H1 (cell line): ENCODE results near the gene LYSET. TPM values are rescaled to one million over a fixed set of nuclear protein-coding genes. Genes with fewer than 3 reads are reported as not detected.

ENCODE experiments used
- CTCF ChIA-PET: fragments of 300-600 bp; sonication (Branson Sonifier 250); formaldehyde crosslinking; loops from one replicate; lab custom pipeline; 2021; ENCODE audit not compliant: partially characterized antibody; lab: Charles Lee
- POLR2A ChIA-PET: fragments of 300-600 bp; sonication (Branson Sonifier 250); formaldehyde crosslinking; loops from one replicate; lab custom pipeline; 2021; ENCODE audit warnings: inconsistent platforms; ENCODE audit not compliant: partially characterized antibody; lab: Charles Lee
- DNase-seq, 2 experiments: peaks; one replicate each; pipeline versions ENCODE4 v3.0.0 to v3.0.0-alpha.2; 2010 to 2022; ENCODE audit warnings: low spot score in 2 of 2, low read depth in 1 of 2, mixed read lengths in 1 of 2
- FAIRE-seq: peaks from 2 replicates; lab custom pipeline; 2011; peaks lifted over from hg19 to GRCh38; lab: Jason Lieb, UNC
- H2AFZ ChIP-seq: 2 replicates; pipeline ENCODE4 v1.8.1; 2012; ENCODE audit warnings: low read length, inconsistent platforms
- H2AK5ac ChIP-seq: 2 replicates; pipeline ENCODE4 v1.6.1; 2013; ENCODE audit warnings: low read depth, low read length
- H2BK120ac ChIP-seq: replicated peaks from 2 replicates; pipeline ENCODE3; 2013; ENCODE audit warnings: low read depth, low read length, inconsistent platforms
- H2BK12ac ChIP-seq: 2 replicates; pipeline ENCODE4 v1.6.1; 2013; ENCODE audit warnings: low read depth, low read length
- H2BK15ac ChIP-seq: 2 replicates; pipeline ENCODE4 v1.6.1; 2013; ENCODE audit warnings: low read length
- H2BK20ac ChIP-seq: 2 replicates; pipeline ENCODE4 v1.6.1; 2013; ENCODE audit warnings: low read length
- H2BK5ac ChIP-seq: 2 replicates; pipeline ENCODE4 v1.6.1; 2013; ENCODE audit warnings: low read depth, low read length
- H3K14ac ChIP-seq: 2 replicates; pipeline ENCODE4 v1.6.1; 2013; ENCODE audit warnings: inconsistent platforms; ENCODE audit not compliant: insufficient read length
- H3K18ac ChIP-seq: 2 replicates; pipeline ENCODE4 v1.6.1; 2013; ENCODE audit warnings: low read length; ENCODE audit errors: extremely low read depth
- H3K23ac ChIP-seq: 2 replicates; pipeline ENCODE4 v1.6.1; 2013; ENCODE audit warnings: inconsistent platforms; ENCODE audit not compliant: insufficient read length
- H3K23me2 ChIP-seq: 2 replicates; pipeline ENCODE4 v1.6.1; 2013; ENCODE audit warnings: low read depth, low read length
- H3K27ac ChIP-seq: 2 replicates; pipeline ENCODE4 v1.6.1; 2011; ENCODE audit warnings: low read depth, low read length, inconsistent platforms
- H3K27me3 ChIP-seq, 4 experiments: replicated peaks in 1 of 4; 1 replicate in 1 of 4; 2 replicates in 3 of 4; pipeline versions ENCODE4 v1.6.1 to v1.8.1; 2011 to 2013; ENCODE audit warnings: low read length in 3 of 4, mild to moderate bottlenecking in 3 of 4, inconsistent platforms in 2 of 4, mixed read lengths in 2 of 4, moderate library complexity in 1 of 4; ENCODE audit not compliant: control insufficient read depth in 3 of 4, insufficient read depth in 3 of 4; ENCODE audit errors: extremely low read depth in 1 of 4
- H3K36me3 ChIP-seq, 4 experiments: 2 replicates each; pipeline versions ENCODE4 v1.6.1 to v1.8.1; 2011 to 2013; ENCODE audit warnings: mild to moderate bottlenecking in 4 of 4, low read length in 3 of 4, moderate library complexity in 2 of 4, control low read depth in 1 of 4, inconsistent platforms in 1 of 4; ENCODE audit not compliant: insufficient read depth in 4 of 4, control insufficient read depth in 2 of 4
- H3K4ac ChIP-seq: replicated peaks from 2 replicates; pipeline ENCODE3; 2013; ENCODE audit warnings: low read length, low read depth, mixed read lengths, inconsistent platforms; ENCODE audit not compliant: insufficient read length
- H3K4me1 ChIP-seq, 4 experiments: replicated peaks in 1 of 4; 1 replicate in 1 of 4; 2 replicates in 3 of 4; pipeline versions ENCODE4 v1.6.1 to v1.8.1; 2011 to 2013; ENCODE audit warnings: low read length in 3 of 4, inconsistent platforms in 2 of 4, mixed read lengths in 1 of 4; ENCODE audit not compliant: insufficient read depth in 4 of 4, control insufficient read depth in 3 of 4
- H3K4me2 ChIP-seq, 2 experiments: 2 replicates each; pipeline versions ENCODE4 v1.6.1 to v1.8.1; 2011 to 2013; ENCODE audit warnings: low read depth in 2 of 2, low read length in 2 of 2, control low read depth in 1 of 2, inconsistent platforms in 1 of 2, mild to moderate bottlenecking in 1 of 2; ENCODE audit not compliant: insufficient read depth in 1 of 2
- H3K4me3 ChIP-seq, 4 experiments: fragments of 200-600, 300-600 bp in 1 of 4; sonication (generic), shearing (Covaris generic), sonication (Bioruptor Twin) in 1 of 4; 2 replicates each; pipeline versions ENCODE4 v1.5.1 to v1.8.1; 2011 to 2016; ENCODE audit warnings: low read length in 4 of 4, low read depth in 3 of 4, control low read depth in 2 of 4, inconsistent platforms in 2 of 4, mild to moderate bottlenecking in 2 of 4, mixed read lengths in 1 of 4, moderate library complexity in 1 of 4; ENCODE audit not compliant: insufficient read depth in 2 of 4; ENCODE audit errors: extremely low read depth in 1 of 4
- H3K56ac ChIP-seq: replicated peaks from 2 replicates; pipeline ENCODE3; 2013; ENCODE audit warnings: low read depth, mild to moderate bottlenecking, mixed read lengths, low read length, inconsistent platforms; ENCODE audit not compliant: insufficient read length
- H3K79me1 ChIP-seq: 2 replicates; pipeline ENCODE4 v1.6.1; 2013; ENCODE audit warnings: low read depth, low read length, control low read depth
- H3K79me2 ChIP-seq, 2 experiments: 2 replicates each; pipeline versions ENCODE4 v1.6.1 to v1.8.1; 2012 to 2013; ENCODE audit warnings: low read length in 2 of 2, mild to moderate bottlenecking in 2 of 2, inconsistent platforms in 1 of 2; ENCODE audit not compliant: insufficient read depth in 2 of 2, control insufficient read depth in 1 of 2
- H3K9ac ChIP-seq, 4 experiments: replicated peaks in 1 of 4; 1 replicate in 1 of 4; 2 replicates in 3 of 4; pipeline versions ENCODE4 v1.6.1 to v1.8.1; 2011 to 2013; ENCODE audit warnings: low read depth in 3 of 4, low read length in 3 of 4, control low read depth in 2 of 4, mild to moderate bottlenecking in 2 of 4, moderate library complexity in 2 of 4, inconsistent platforms in 1 of 4; ENCODE audit errors: extremely low read depth in 1 of 4
- H3K9me3 ChIP-seq, 2 experiments: 2 replicates each; pipeline versions ENCODE4 v1.6.1 to v1.8.1; 2012 to 2013; ENCODE audit warnings: mild to moderate bottlenecking in 2 of 2, moderate library complexity in 2 of 2, control low read depth in 1 of 2, inconsistent platforms in 1 of 2, low read depth in 1 of 2, low read length in 1 of 2, mixed read lengths in 1 of 2; ENCODE audit not compliant: insufficient read depth in 2 of 2
- H4K20me1 ChIP-seq, 2 experiments: replicated peaks in 1 of 2; 2 replicates each; pipeline versions ENCODE3 to v1.8.1; 2011 to 2013; ENCODE audit warnings: inconsistent platforms in 2 of 2, low read length in 2 of 2, mild to moderate bottlenecking in 1 of 2; ENCODE audit not compliant: insufficient read depth in 2 of 2, control insufficient read depth in 1 of 2
- H4K5ac ChIP-seq: 2 replicates; pipeline ENCODE4 v1.6.1; 2013; ENCODE audit warnings: low read length, low read depth, mixed read lengths, inconsistent platforms; ENCODE audit not compliant: insufficient read length
- H4K8ac ChIP-seq: 2 replicates; pipeline ENCODE4 v1.8.0; 2013; ENCODE audit warnings: mild to moderate bottlenecking, moderate library complexity, low read length, inconsistent platforms; ENCODE audit not compliant: insufficient read depth; ENCODE audit errors: extremely low read depth
- H4K91ac ChIP-seq: replicated peaks from 2 replicates; pipeline ENCODE3; 2013; ENCODE audit warnings: low read length, mixed read lengths, inconsistent platforms; ENCODE audit not compliant: insufficient read length
- CREB1 ChIP-seq: IDR thresholded peaks from 2 replicates; pipeline ENCODE4 v1.6.1; 2012; ENCODE audit warnings: inconsistent platforms
- WGBS, 2 experiments: shearing (Covaris generic) in 1 of 2; methylation state at CpG; one replicate each; pipeline versions ENCODE4 v1.1.6 to v1.1.7; 2013 to 2015; ENCODE audit warnings: low lambda C conversion rate in 2 of 2, mixed read lengths in 2 of 2, inconsistent platforms in 1 of 2, low coverage in 1 of 2, missing lambda C conversion rate in 1 of 2; ENCODE audit not compliant: insufficient replicate concordance in 2 of 2, insufficient coverage in 1 of 2, insufficient read length in 1 of 2; ENCODE audit errors: extremely low coverage in 1 of 2, missing lambda C conversion rate in 1 of 2; 5-methylcytosine and 5-hydroxymethylcytosine counted together
- polyA plus RNA-seq, 7 experiments: library from polyadenylated mRNA; depleted of rRNA in 3 of 7; stranded (reverse) in 5 of 7; unstranded in 2 of 7; fragments of >200 nt in 5 of 7; fragments of 200-250 nt in 2 of 7; gene quantifications; 1 replicate in 5 of 7; 2 replicates in 1 of 7; 4 replicates in 1 of 7; pipeline versions ENCODE4 v1.2.1 to v1.2.3, GENCODE V29; 2011 to 2013; ENCODE audit warnings: missing spikeins in 2 of 7, mixed read lengths in 2 of 7
- total RNA-seq: library from RNA; stranded (reverse); fragmentation: NEBNext Ultra II Directional; extraction: Animal tissue kit (Norgen Biotek cat#: 25700); gene quantifications from 2 replicates; pipeline ENCODE4 v1.2.1, GENCODE V29; 2021

Gene LYSET
- total and polyA plus RNA-seq, 2 of the 8 experiments (the other 6 are each of a cell fraction or from before 2014, with no cell fraction given) = 26.2 to 26.9 TPM

- Histone ChIP-seq H3K27ac (no peak overlapping the region), H2AK5ac (no peak overlapping the region), H2BK12ac (no peak overlapping the region), H2AFZ (no peak overlapping the region), H4K91ac (no peak overlapping the region), H3K4me1 (no peaks in the 10 kb centered on the region), H3K4ac (no peak overlapping the region), H3K14ac (no peak overlapping the region), H3K4me2 (no peak overlapping the region), H2BK5ac (no peak overlapping the region), H2BK120ac (no peak overlapping the region), H3K36me3 (no peaks in the 10 kb centered on the region), H4K20me1 (no peaks in the 10 kb centered on the region), H3K9me3 (no peaks in the 10 kb centered on the region), H3K9ac (no peak overlapping the region), H4K5ac (no peak overlapping the region), H3K18ac (no peak overlapping the region), H2BK15ac (no peak overlapping the region), H3K79me1 (no peaks in the 10 kb centered on the region), H3K23ac (no peak overlapping the region), H3K56ac (no peak overlapping the region), H4K8ac (no peak overlapping the region; the same call in 1 of the 2 replicates), H3K23me2 (no peaks in the 10 kb centered on the region), H3K27me3 (no peaks in the 10 kb centered on the region), H2BK20ac (no peak overlapping the region), H3K79me2 (no peaks in the 10 kb centered on the region), H3K4me3 (no peak overlapping the region)
- ChIA-PET POLR2A (interaction anchor here (0.8 kb wide), 1 partner anchor 189 kb away, joined by 4 read pairs; no protein-coding TSS in a partner anchor), CTCF (interaction anchor here (0.6 to 7.8 kb wide), 6 partner anchors 12 to 190 kb away, joined by 3 to 68 read pairs (median 17); partner anchors contain the start of gene ITPK1)
- WGBS, 2 experiments = 75% methylated on average over 13 of the region's 13 CpGs; no CpG with 5 or more reads in 1 of the 2 experiments
- no peak for TF ChIP-seq CREB1
- FAIRE-seq (no peak), DNase-seq (no peak)
Observed at GRCh38 chr14:93142854-93143652, 42.1 kb upstream of the LYSET start.
